Transverse colon (tissue), 4 donors: Measurements from ENCODE around the gene LACC1. TPM values are rescaled to one million over a fixed set of nuclear protein-coding genes. Genes with fewer than 3 reads are reported as not detected.

Experiments used
- DNase-seq: peaks from one replicate; pipeline ENCODE4 v3.0.0-alpha.2; 2019
- H3K27ac ChIP-seq, 4 donors: fragments of 200-600 bp; sonication (generic); 2 replicates each; pipeline ENCODE4 v1.5.1; 2016 to 2018; ENCODE audit warnings: inconsistent platforms in 4 of 4
- H3K27me3 ChIP-seq: fragments of 200-600 bp; sonication (generic); 2 replicates; pipeline ENCODE4 v1.5.1; 2017; ENCODE audit warnings: inconsistent platforms
- H3K36me3 ChIP-seq, 4 donors: fragments of 200-600 bp; sonication (generic); 2 replicates each; pipeline ENCODE4 v1.5.1; 2017 to 2019; ENCODE audit warnings: inconsistent platforms in 4 of 4
- H3K4me1 ChIP-seq, 4 donors: fragments of 200-600 bp; sonication (generic); 2 replicates each; pipeline ENCODE4 v1.5.1; 2017 to 2020; ENCODE audit warnings: inconsistent platforms in 4 of 4
- H3K4me3 ChIP-seq, 4 donors: fragments of 200-600 bp; sonication (generic); 1 replicate in 1 of 4; 2 replicates in 3 of 4; pipeline versions ENCODE4 v1.5.1 to v1.6.1; 2017 to 2019; ENCODE audit warnings: inconsistent platforms in 4 of 4
- H3K9me3 ChIP-seq, 2 donors: fragments of 200-600 bp; sonication (generic); 2 replicates each; pipeline ENCODE4 v1.5.1; 2017 to 2019; ENCODE audit warnings: inconsistent platforms in 2 of 2
- EP300 ChIP-seq: sonication (generic); formaldehyde crosslinking; IDR thresholded peaks from one replicate; pipeline ENCODE4 v1.6.1; 2017; ENCODE audit warnings: antibody characterized with exemption, low read depth
- POLR2A ChIP-seq: fragments of 450-650 bp; IDR thresholded peaks from one replicate; pipeline ENCODE4 v1.6.1; 2016; ENCODE audit warnings: antibody characterized with exemption, mild to moderate bottlenecking, moderate library complexity
- POLR2AphosphoS5 ChIP-seq, 3 donors: sonication (generic); formaldehyde crosslinking; IDR thresholded peaks; one replicate each; pipeline ENCODE4 v1.6.1; 2016; ENCODE audit warnings: antibody characterized with exemption in 3 of 3
- WGBS, 2 donors: methylation state at CpG; one replicate each; pipeline ENCODE4 v1.1.5; 2018; ENCODE audit warnings: low coverage in 1 of 2; 5-methylcytosine and 5-hydroxymethylcytosine counted together
- in situ Hi-C, 4 donors: fragments of 200-750 bp; cut with MboI; loops; one replicate each; pipeline versions ENCODE4 v1.15.0 to v1.15.1; 2017; ENCODE audit warnings: low sequenced_read_pairs in 3 of 4, low pct_ligation_motif_present in 1 of 4, low pct_unique_long_range_greater_than_20kb in 1 of 4
- intact Hi-C: fragments of 100-400 bp; cut with DNase I; formaldehyde crosslinking; loops from one replicate; pipeline ENCODE4 v1.15.1; 2023; ENCODE audit warnings: low total_unique reads
- total RNA-seq, 4 donors: library from RNA; depleted of rRNA; stranded (reverse); fragments of >200 nt; gene quantifications; one replicate each; pipeline ENCODE4 v1.1.0, GENCODE V29; 2016
- TF ChIP-seq, protein P1 (sequence below), 5 experiments: fragments of 200-600 bp in 3 of 5; fragments of 450-650 bp in 2 of 5; sonication (generic) in 3 of 5; IDR thresholded peaks; 1 replicate in 2 of 5; 2 replicates in 3 of 5; pipeline ENCODE4 v1.5.1; 2016 to 2017; ENCODE audit warnings: antibody characterized with exemption in 5 of 5, inconsistent platforms in 3 of 5, mild to moderate bottlenecking in 2 of 5, moderate library complexity in 1 of 5

The LACC1 gene
- total RNA-seq, 4 donors from 2014 or later: 5.6 to 16.1 (median 11.8) TPM

DNA sequence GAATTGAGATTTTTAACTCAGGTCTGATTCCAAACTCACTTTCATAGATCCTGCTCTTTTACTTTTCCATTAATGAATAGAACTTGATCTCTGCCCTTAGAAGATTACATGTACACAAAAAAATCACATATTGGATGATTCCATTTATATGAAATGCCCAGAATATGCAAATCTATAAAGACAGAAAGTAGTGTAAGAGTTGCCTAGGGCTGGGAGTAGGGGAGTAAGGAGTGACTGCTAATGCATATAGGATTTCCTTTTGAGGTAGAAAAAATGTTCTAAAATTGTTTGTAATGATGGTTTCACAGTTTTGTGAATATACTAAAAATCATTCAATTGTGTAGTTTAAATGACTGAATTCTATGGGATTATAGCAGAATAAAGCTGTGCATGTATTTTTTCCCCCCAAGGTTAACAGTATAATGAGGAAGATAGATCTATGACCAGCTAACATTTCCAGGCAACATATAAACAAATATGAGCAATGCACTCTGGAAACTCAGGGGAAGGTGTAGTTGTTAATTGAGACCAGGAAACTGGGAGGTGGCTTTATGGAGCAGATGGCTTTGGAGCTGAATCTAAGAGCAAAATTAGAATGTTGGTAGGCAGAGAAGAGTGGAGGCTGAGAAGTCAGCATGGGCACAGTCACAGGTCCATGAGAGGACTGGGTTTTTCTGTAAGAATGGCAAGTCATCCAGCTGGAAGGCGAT is 41.4 kb downstream of the LACC1 start:
- in situ Hi-C loops (loop anchor here (10.0 to 25.0 kb wide), 4 partner anchors 116 to 1041 kb away; no protein-coding TSS in a partner anchor), intact Hi-C loops (no loop called here)
- H3K36me3 ChIP-seq: no peaks in the 10 kb centered on the region
- TF ChIP-seq POLR2A: no peak
- TF ChIP-seq, protein P1, sequence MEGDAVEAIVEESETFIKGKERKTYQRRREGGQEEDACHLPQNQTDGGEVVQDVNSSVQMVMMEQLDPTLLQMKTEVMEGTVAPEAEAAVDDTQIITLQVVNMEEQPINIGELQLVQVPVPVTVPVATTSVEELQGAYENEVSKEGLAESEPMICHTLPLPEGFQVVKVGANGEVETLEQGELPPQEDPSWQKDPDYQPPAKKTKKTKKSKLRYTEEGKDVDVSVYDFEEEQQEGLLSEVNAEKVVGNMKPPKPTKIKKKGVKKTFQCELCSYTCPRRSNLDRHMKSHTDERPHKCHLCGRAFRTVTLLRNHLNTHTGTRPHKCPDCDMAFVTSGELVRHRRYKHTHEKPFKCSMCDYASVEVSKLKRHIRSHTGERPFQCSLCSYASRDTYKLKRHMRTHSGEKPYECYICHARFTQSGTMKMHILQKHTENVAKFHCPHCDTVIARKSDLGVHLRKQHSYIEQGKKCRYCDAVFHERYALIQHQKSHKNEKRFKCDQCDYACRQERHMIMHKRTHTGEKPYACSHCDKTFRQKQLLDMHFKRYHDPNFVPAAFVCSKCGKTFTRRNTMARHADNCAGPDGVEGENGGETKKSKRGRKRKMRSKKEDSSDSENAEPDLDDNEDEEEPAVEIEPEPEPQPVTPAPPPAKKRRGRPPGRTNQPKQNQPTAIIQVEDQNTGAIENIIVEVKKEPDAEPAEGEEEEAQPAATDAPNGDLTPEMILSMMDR (IDR thresholded peaks at IDR 0.05): no peak
- no peaks in the 10 kb centered on the region for H3K4me1 ChIP-seq
- no peak for DNase-seq
- 90 to 92% methylated on average over 1 of the region's 1 CpG for whole genome bisulfite sequencing, 2 donors
- H3K27me3 ChIP-seq: peaks cover 3% of the 10 kb centered on the region
- H3K9me3 ChIP-seq: no peaks in the 10 kb centered on the region
- H3K4me3 ChIP-seq: no peak overlapping the region
- H3K27ac ChIP-seq: no peak overlapping the region

DNA sequence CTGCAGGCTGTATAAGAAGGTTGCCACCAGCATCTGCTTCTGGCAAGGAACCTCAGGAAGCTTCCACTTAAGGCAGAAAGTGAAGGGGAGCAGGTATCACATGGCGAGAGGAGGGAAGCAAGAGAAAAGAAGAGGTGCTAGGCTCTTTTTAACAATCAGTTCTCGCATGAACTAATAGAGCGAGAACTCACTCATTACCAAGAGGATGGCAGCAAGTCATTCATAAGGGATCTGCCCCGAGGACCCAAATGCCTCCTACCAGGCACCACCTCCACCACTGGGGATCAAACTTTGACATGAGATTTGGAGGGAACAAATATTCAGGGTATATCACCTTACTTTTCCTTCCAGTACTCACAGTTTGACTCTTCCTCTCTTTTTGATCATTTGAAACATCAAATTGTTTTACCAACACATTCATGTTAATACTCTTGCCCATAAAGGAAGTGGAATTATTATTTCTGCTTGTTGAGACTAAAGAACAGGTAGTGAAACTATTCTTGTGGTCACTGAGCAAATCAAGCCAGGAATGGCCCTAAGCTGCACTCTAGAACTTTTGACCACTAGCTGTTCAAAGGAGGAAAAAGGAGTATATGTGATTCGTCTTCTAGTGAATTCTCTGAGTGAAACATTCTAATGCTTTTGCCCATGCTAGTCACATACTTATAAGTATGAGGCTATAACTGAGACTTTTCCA is 45.0 kb downstream of the LACC1 start:
- H3K4me1 ChIP-seq: no peaks in the 10 kb centered on the region
- DNase-seq: no peak
- H3K36me3 ChIP-seq: no peaks in the 10 kb centered on the region
- in situ Hi-C loops: loop anchor here (10.0 to 25.0 kb wide), 4 partner anchors 113 to 1038 kb away; no protein-coding TSS in a partner anchor
- intact Hi-C loops: no loop called here
- WGBS, 2 donors: 77 to 86% methylated on average over 5 of the region's 5 CpGs
- no peaks in the 10 kb centered on the region for H3K27me3 ChIP-seq
- no peak for TF ChIP-seq POLR2AphosphoS5 (IDR thresholded peaks at IDR 0.05)
- no peak for TF ChIP-seq EP300
- no peak overlapping the region for H3K4me3 ChIP-seq
- H3K9me3 ChIP-seq: no peaks in the 10 kb centered on the region
- H3K27ac ChIP-seq: no peak overlapping the region

DNA sequence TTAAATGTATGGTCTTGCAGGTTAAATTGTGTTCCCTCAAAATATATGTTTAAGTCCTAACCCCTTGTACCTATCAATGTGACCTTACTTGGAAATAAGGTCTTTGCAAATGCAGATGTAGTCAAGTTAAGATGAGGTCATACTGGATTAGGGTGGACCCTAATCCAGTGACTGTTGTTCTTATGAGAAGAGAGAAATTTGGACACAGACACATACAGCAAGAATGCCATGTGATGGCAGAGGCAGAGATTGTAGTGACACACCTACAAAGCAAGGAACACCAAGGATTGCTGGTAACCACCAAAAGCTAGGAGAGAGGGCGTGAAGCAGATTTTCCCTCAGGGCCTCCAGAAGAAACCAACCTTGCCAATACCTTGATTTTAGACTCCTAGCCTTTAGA is 50.2 kb downstream of the LACC1 start:
- intact Hi-C loops (loop anchor here (5.0 kb wide), 1 partner anchor 1153 kb away; no protein-coding TSS in a partner anchor), in situ Hi-C loops (loop anchor here in 1 of 4 donors (10.0 kb wide), 1 partner anchor 115 kb away; no protein-coding TSS in a partner anchor)
- 91 to 92% methylated on average over 1 of the region's 1 CpG for WGBS, 2 donors
- Histone ChIP-seq H3K4me1 (no peaks in the 10 kb centered on the region), H3K9me3 (no peaks in the 10 kb centered on the region), H3K4me3 (no peak overlapping the region), H3K36me3 (no peaks in the 10 kb centered on the region), H3K27ac (no peak overlapping the region), H3K27me3 (no peaks in the 10 kb centered on the region)
- no peak for DNase-seq
- TF ChIP-seq POLR2A (no peak), POLR2AphosphoS5 (IDR thresholded peaks at IDR 0.05) (no peak)

DNA sequence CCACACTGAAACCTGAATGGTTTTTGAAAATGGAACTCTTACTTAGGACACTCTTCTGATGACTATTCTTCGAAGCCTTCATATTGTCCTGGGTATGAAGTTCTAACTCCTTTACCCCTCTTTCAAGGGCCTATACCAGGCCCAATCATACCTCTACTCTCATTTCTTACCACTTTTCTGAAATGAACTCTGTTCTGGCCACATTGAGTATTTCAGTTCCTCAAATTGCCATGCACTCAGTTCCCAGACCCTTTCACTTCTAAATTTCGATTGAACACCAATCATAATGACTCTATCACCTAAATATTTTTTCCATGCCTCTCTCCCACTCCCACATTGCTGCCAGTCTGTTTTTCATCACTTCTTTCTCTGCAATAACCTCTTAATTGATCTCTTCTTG is 53.7 kb downstream of the LACC1 start:
- H3K27me3 ChIP-seq: no peaks in the 10 kb centered on the region
- TF ChIP-seq, protein P1 (IDR thresholded peaks at IDR 0.05): no peak
- TF ChIP-seq POLR2AphosphoS5 (IDR thresholded peaks at IDR 0.05): no peak
- no peak for TF ChIP-seq POLR2A
- TF ChIP-seq EP300: no peak
- in situ Hi-C loops (no loop called here), intact Hi-C loops (loop anchor here (5.0 kb wide), 1 partner anchor 1156 kb away; no protein-coding TSS in a partner anchor)
- H3K4me1 ChIP-seq: peaks cover 0 to 6% (median 0%) of the 10 kb centered on the region in 4 donors
- no peaks in the 10 kb centered on the region for H3K36me3 ChIP-seq
- H3K27ac ChIP-seq: no peak overlapping the region
- H3K9me3 ChIP-seq: no peaks in the 10 kb centered on the region
- no peak overlapping the region for H3K4me3 ChIP-seq
- DNase-seq: no peak
- 65 to 76% methylated on average over 2 of the region's 2 CpGs for WGBS, 2 donors

DNA sequence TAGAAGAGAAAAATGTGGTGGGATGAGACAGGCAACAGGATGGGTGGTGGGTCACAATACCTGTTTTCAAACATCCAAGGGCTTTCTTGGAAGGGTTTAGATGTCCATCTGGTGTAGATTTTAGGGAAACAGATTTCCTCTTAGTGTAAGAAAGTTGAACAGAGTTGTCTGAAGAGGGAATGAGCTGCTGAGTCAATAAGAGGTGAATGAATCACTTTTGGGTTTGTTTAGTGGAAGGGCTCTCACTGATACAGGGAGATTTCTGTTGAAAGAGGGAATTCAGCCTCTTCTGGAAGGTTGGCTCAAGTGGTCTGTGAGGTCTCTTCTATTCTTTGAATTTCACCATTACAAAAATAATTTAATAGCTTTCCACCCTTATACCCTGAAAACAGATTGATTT is 54.6 kb downstream of the LACC1 start:
- no peak for DNase-seq
- H3K27me3 ChIP-seq: no peaks in the 10 kb centered on the region
- peaks cover 0 to 15% (median 3%) of the 10 kb centered on the region in 4 donors for H3K4me1 ChIP-seq
- no peak overlapping the region for H3K4me3 ChIP-seq
- H3K36me3 ChIP-seq: no peaks in the 10 kb centered on the region
- TF ChIP-seq POLR2A (no peak), POLR2AphosphoS5 (IDR thresholded peaks at IDR 0.05) (no peak), EP300 (no peak)
- TF ChIP-seq, protein P1 (IDR thresholded peaks at IDR 0.05): no peak
- in situ Hi-C loops (no loop called here), intact Hi-C loops (loop anchor here (5.0 kb wide), 1 partner anchor 1157 kb away; no protein-coding TSS in a partner anchor)
- H3K27ac ChIP-seq: no peak overlapping the region
- no peaks in the 10 kb centered on the region for H3K9me3 ChIP-seq
